Neural cell (in vitro differentiated cells): ENCODE data around the gene HDGF. TPM values are rescaled to one million over a fixed set of nuclear protein-coding genes. Genes with fewer than 3 reads are reported as not detected.

Experiments used
- H2AFZ ChIP-seq: fragments of 200-600, 300-800 bp; sonication (generic), shearing (Covaris generic); 2 replicates; pipeline ENCODE4 v1.6.0; 2014; ENCODE audit warnings: low read depth, mild to moderate bottlenecking, antibody characterized with exemption, low read length, moderate library complexity
- H3F3A ChIP-seq: fragments of 200-600 bp; shearing (Covaris generic); 2 replicates; pipeline ENCODE4 v1.6.1; 2016; ENCODE audit warnings: mild to moderate bottlenecking, moderate library complexity, mixed read lengths, antibody characterized with exemption, low read length; ENCODE audit not compliant: insufficient read depth, poor library complexity, severe bottlenecking
- H3K27ac ChIP-seq: fragments of 200-600, 300-800 bp; sonication (generic), shearing (Covaris generic); 2 replicates; pipeline ENCODE4 v1.5.1; 2014; ENCODE audit warnings: mild to moderate bottlenecking, low read length, moderate library complexity
- H3K27me3 ChIP-seq: fragments of 300-800, 200-600 bp; sonication (generic), shearing (Covaris generic); 2 replicates; pipeline ENCODE4 v1.6.0; 2014; ENCODE audit warnings: mild to moderate bottlenecking, low read depth, low read length, moderate library complexity; ENCODE audit not compliant: insufficient read depth
- H3K36me3 ChIP-seq: fragments of 300-800, 200-600 bp; sonication (generic), shearing (Covaris generic); 2 replicates; pipeline ENCODE4 v1.5.1; 2014; ENCODE audit warnings: mild to moderate bottlenecking, antibody characterized with exemption, low read length, moderate library complexity; ENCODE audit not compliant: insufficient read depth
- H3K4me2 ChIP-seq: fragments of 300-800, 200-600 bp; sonication (generic), shearing (Covaris generic); 2 replicates; pipeline ENCODE4 v1.6.0; 2014; ENCODE audit warnings: mild to moderate bottlenecking, low read length
- H3K4me3 ChIP-seq: fragments of 300-800, 200-600 bp; sonication (generic), shearing (Covaris generic); 2 replicates; pipeline ENCODE4 v1.5.1; 2014; ENCODE audit warnings: mild to moderate bottlenecking, low read length, moderate library complexity
- H3K79me2 ChIP-seq: fragments of 200-600 bp; shearing (Covaris generic); replicated peaks from 2 replicates; pipeline ENCODE4 v1.6.0; 2014; ENCODE audit warnings: mild to moderate bottlenecking, low read length, moderate library complexity; ENCODE audit not compliant: insufficient read depth
- H3K9ac ChIP-seq: fragments of 300-800, 200-600 bp; sonication (generic), shearing (Covaris generic); 2 replicates; pipeline ENCODE4 v1.6.1; 2016; ENCODE audit warnings: mild to moderate bottlenecking, low read length, mixed read lengths
- H3K9me2 ChIP-seq: fragments of 200-600 bp; shearing (Covaris generic); 2 replicates; pipeline ENCODE4 v1.6.1; 2016; ENCODE audit warnings: mild to moderate bottlenecking, low read length, mixed read lengths; ENCODE audit not compliant: insufficient read depth
- H3K9me3 ChIP-seq: fragments of 200-600, 300-800 bp; sonication (generic), shearing (Covaris generic); 2 replicates; pipeline ENCODE4 v1.6.1; 2016; ENCODE audit warnings: mild to moderate bottlenecking, mixed run types, low read length, moderate library complexity, mixed read lengths
- H4K20me1 ChIP-seq: fragments of 200-600 bp; shearing (Covaris generic); 2 replicates; pipeline ENCODE4 v1.6.1; 2016; ENCODE audit warnings: mild to moderate bottlenecking, mixed run types; ENCODE audit not compliant: insufficient read depth
- CTCF ChIP-seq: fragments of 450-650 bp; IDR thresholded peaks from 2 replicates; pipeline ENCODE4 v1.5.1; 2014; ENCODE audit warnings: antibody characterized with exemption, mild to moderate bottlenecking, moderate library complexity; ENCODE audit not compliant: poor library complexity, severe bottlenecking
- EP300 ChIP-seq: fragments of 450-650 bp; conservative IDR thresholded peaks from 2 replicates; pipeline ENCODE4 v1.6.1; 2014; ENCODE audit warnings: antibody characterized with exemption, mild to moderate bottlenecking, moderate library complexity; ENCODE audit not compliant: poor library complexity, severe bottlenecking
- EZH2 ChIP-seq: fragments of 200-600, 300-800 bp; shearing (Covaris generic), sonication (generic); IDR thresholded peaks from 2 replicates; pipeline ENCODE4 v1.6.1; 2014; ENCODE audit warnings: antibody characterized with exemption, low read length, borderline replicate concordance, mild to moderate bottlenecking; ENCODE audit not compliant: insufficient read depth, poor library complexity, severe bottlenecking
- MXI1 ChIP-seq: fragments of 450-650 bp; conservative IDR thresholded peaks from 2 replicates; pipeline ENCODE4 v1.6.1; 2014; ENCODE audit warnings: antibody characterized with exemption, mild to moderate bottlenecking; ENCODE audit not compliant: poor library complexity, severe bottlenecking
- POLR2AphosphoS5 ChIP-seq: IDR thresholded peaks from 2 replicates; pipeline ENCODE4 v1.6.1; 2012
- RAD21 ChIP-seq: fragments of 450-650 bp; conservative IDR thresholded peaks from 2 replicates; pipeline ENCODE4 v1.6.1; 2014; ENCODE audit warnings: antibody characterized with exemption, mild to moderate bottlenecking, moderate library complexity
- REST ChIP-seq: IDR thresholded peaks from 2 replicates; pipeline ENCODE4 v1.6.1; 2012; ENCODE audit warnings: borderline replicate concordance
- SMC3 ChIP-seq: fragments of 450-650 bp; conservative IDR thresholded peaks from 2 replicates; pipeline ENCODE4 v1.6.1; 2014; ENCODE audit warnings: antibody characterized with exemption, mild to moderate bottlenecking, moderate library complexity; ENCODE audit not compliant: poor library complexity
- TAF1 ChIP-seq: IDR thresholded peaks from 2 replicates; pipeline ENCODE4 v1.6.1; 2012; ENCODE audit warnings: low read depth
- polyA plus RNA-seq: library from polyadenylated mRNA; depleted of rRNA; stranded (reverse); fragments of >200 nt; gene quantifications from 2 replicates; pipeline ENCODE4 v1.2.3, GENCODE V29; 2014

Gene HDGF
- polyA plus RNA-seq, 1 donor from 2014 or later = 138 TPM

GRCh38 chr1:156746406-156746727 is 5.1 kb downstream of the HDGF start:
- H3K9me3 ChIP-seq = no peaks in the 10 kb centered on the region
- no peaks in the 10 kb centered on the region for H3F3A ChIP-seq
- peak overlapping the region; percentile 45 for H2AFZ ChIP-seq
- H3K9me2 ChIP-seq = no peaks in the 10 kb centered on the region
- peak overlapping the region; percentile 93 for H3K27ac ChIP-seq
- peak overlapping the region; percentile 89 for H3K4me3 ChIP-seq
- TF ChIP-seq CTCF (no peak), REST (no peak), TAF1 (no peak), MXI1 (no peak), POLR2AphosphoS5 (no peak), EZH2 (no peak)
- peak overlapping the region; percentile 85 for H3K9ac ChIP-seq
- no peaks in the 10 kb centered on the region for H3K27me3 ChIP-seq
- no peaks in the 10 kb centered on the region for H3K36me3 ChIP-seq
- no peaks in the 10 kb centered on the region for H4K20me1 ChIP-seq
- H3K79me2 ChIP-seq = peaks cover 60% of the 10 kb centered on the region
- peak overlapping the region; percentile 94 for H3K4me2 ChIP-seq

- TF ChIP-seq MXI1 (no peak), RAD21 (no peak), EZH2 (no peak), EP300 (no peak), TAF1 (no peak), SMC3 (no peak), REST (no peak)
- Histone ChIP-seq H3K9me2 (no peaks in the 10 kb centered on the region), H3K9me3 (no peaks in the 10 kb centered on the region), H3K9ac (no peak overlapping the region), H3K27ac (peak overlapping the region; percentile 93), H2AFZ (no peak overlapping the region), H3K4me2 (no peak overlapping the region), H3K79me2 (peaks cover 57% of the 10 kb centered on the region), H3K4me3 (no peak overlapping the region), H3K27me3 (no peaks in the 10 kb centered on the region), H4K20me1 (no peaks in the 10 kb centered on the region), H3K36me3 (no peaks in the 10 kb centered on the region), H3F3A (no peaks in the 10 kb centered on the region)
These were observed 5.6 kb downstream of the HDGF start for GRCh38 chr1:156745881-156746280.
